ENCODE measurements around the gene CCL28.

DNA sequence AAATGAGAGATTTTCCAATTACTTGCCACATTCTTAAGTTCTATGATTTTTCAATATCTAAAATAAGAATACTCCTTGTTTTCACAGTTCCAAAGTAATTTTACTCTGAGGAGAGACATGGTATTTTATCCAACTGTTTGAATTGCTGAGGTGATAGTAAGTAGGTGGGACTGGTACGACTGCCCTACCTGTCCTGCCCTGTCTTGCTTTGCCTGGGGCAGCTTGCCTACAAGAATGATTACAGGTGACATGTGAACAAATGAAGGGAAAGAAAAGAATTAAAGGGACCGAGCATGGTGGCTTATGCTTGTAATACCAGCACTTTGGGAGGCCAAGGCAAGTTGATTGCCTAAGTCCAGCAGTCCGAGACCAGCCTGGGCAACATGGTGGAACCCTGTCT, 57.4 kb downstream of the CCL28 start:
- TF ChIP-seq, protein P1, sequence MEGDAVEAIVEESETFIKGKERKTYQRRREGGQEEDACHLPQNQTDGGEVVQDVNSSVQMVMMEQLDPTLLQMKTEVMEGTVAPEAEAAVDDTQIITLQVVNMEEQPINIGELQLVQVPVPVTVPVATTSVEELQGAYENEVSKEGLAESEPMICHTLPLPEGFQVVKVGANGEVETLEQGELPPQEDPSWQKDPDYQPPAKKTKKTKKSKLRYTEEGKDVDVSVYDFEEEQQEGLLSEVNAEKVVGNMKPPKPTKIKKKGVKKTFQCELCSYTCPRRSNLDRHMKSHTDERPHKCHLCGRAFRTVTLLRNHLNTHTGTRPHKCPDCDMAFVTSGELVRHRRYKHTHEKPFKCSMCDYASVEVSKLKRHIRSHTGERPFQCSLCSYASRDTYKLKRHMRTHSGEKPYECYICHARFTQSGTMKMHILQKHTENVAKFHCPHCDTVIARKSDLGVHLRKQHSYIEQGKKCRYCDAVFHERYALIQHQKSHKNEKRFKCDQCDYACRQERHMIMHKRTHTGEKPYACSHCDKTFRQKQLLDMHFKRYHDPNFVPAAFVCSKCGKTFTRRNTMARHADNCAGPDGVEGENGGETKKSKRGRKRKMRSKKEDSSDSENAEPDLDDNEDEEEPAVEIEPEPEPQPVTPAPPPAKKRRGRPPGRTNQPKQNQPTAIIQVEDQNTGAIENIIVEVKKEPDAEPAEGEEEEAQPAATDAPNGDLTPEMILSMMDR (IDR thresholded peaks at IDR 0.05; ENCODE audit: low read depth, low read length, poor library complexity, severe bottlenecking) = no peak
- no peak for TF ChIP-seq EZH2phosphoT487 (IDR thresholded peaks at IDR 0.05; ENCODE audit: borderline replicate concordance, low read length)
